ENCODE results near the gene ERI3. TPM values are rescaled to one million over a fixed set of nuclear protein-coding genes. Genes with fewer than 3 reads are reported as not detected.

Gene ERI3
- total RNA-seq, 1 experiment from 2014 or later = 74.7 TPM

GRCh38 chr1:44228218-44228617 is 126.8 kb downstream of the ERI3 start (continued):
- TF ChIP-seq ZSCAN18 (CRISPR knock-in tag; IDR thresholded peaks at IDR 0.05) (no peak), E2F4 (CRISPR knock-in tag; IDR thresholded peaks at IDR 0.05; ENCODE audit: borderline replicate concordance, low read depth) (no peak), PRDM15 (CRISPR knock-in tag; IDR thresholded peaks at IDR 0.05) (no peak)

DNA sequence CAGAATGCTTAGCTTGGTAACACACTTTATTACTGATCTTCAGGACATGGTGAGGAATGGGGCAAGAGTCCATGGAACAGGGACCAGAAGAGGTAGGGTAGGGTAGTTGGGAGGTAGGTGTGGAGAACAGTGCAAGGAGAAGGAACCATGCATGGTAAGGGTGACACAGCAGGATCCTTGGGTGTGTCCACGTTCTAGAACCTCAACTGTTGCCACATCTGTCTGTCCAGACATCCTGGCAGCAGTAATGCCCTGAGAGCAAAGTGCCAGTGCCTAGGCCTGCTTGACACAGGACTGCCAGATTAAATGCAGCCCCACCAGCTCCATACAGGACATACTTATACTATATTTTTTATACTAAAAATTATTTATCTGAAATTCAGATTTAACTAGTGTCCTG is 127.8 kb downstream of the ERI3 start:
- no peak overlapping the region for H3K27ac Mint-ChIP-seq
- no peak overlapping the region for H3K4me3 Mint-ChIP-seq
- peaks cover 30% of the 10 kb centered on the region for H3K9me3 Mint-ChIP-seq
- no peak for ATAC-seq
- no peak for TF ChIP-seq GRHL2 (CRISPR knock-in tag; IDR thresholded peaks at IDR 0.05; ENCODE audit: insufficient replicate concordance, severe bottlenecking)
- TF ChIP-seq, protein P1, sequence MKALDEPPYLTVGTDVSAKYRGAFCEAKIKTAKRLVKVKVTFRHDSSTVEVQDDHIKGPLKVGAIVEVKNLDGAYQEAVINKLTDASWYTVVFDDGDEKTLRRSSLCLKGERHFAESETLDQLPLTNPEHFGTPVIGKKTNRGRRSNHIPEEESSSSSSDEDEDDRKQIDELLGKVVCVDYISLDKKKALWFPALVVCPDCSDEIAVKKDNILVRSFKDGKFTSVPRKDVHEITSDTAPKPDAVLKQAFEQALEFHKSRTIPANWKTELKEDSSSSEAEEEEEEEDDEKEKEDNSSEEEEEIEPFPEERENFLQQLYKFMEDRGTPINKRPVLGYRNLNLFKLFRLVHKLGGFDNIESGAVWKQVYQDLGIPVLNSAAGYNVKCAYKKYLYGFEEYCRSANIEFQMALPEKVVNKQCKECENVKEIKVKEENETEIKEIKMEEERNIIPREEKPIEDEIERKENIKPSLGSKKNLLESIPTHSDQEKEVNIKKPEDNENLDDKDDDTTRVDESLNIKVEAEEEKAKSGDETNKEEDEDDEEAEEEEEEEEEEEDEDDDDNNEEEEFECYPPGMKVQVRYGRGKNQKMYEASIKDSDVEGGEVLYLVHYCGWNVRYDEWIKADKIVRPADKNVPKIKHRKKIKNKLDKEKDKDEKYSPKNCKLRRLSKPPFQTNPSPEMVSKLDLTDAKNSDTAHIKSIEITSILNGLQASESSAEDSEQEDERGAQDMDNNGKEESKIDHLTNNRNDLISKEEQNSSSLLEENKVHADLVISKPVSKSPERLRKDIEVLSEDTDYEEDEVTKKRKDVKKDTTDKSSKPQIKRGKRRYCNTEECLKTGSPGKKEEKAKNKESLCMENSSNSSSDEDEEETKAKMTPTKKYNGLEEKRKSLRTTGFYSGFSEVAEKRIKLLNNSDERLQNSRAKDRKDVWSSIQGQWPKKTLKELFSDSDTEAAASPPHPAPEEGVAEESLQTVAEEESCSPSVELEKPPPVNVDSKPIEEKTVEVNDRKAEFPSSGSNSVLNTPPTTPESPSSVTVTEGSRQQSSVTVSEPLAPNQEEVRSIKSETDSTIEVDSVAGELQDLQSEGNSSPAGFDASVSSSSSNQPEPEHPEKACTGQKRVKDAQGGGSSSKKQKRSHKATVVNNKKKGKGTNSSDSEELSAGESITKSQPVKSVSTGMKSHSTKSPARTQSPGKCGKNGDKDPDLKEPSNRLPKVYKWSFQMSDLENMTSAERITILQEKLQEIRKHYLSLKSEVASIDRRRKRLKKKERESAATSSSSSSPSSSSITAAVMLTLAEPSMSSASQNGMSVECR (CRISPR knock-in tag; IDR thresholded peaks at IDR 0.05; ENCODE audit: borderline replicate concordance) = no peak
- no peak for TF ChIP-seq ZNF396 (CRISPR knock-in tag; IDR thresholded peaks at IDR 0.05; ENCODE audit: borderline replicate concordance)
- no peak for TF ChIP-seq ZBTB21 (CRISPR knock-in tag; IDR thresholded peaks at IDR 0.05; ENCODE audit: borderline replicate concordance)
- CTCF ChIA-PET = interaction anchor here (0.6 kb wide), 1 partner anchor 12 kb away, joined by 4 read pairs; no protein-coding TSS in a partner anchor
- H3K36me3 Mint-ChIP-seq = peaks cover 50% of the 10 kb centered on the region
- peaks cover 14% of the 10 kb centered on the region for H3K27me3 Mint-ChIP-seq (ENCODE audit: low read depth)
- POLR2A ChIA-PET = no interaction called here
- no peaks in the 10 kb centered on the region for H3K4me1 Mint-ChIP-seq
- DNase-seq (ENCODE audit: low spot score) = no peak

DNA sequence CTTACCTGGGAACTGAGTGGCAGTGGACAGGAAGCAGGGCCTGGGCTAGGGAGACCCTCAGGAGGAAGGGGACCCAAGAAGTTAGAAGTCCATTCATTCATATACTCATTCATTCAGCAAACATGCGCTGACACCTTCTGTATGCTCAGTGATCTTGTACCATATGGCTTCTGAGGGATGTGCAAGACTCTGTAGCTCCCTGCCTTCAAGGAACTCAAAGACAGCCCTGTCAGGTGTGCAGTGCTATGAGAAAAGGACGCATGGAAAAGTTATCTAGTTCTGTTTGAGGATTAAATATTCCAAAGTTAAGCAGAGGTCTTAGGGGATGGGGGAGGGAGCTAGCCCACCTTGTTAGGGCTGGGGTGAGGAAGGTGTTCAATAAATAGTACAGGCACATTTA is 129.3 kb downstream of the ERI3 start:
- DNase-seq (ENCODE audit: low spot score) = no peak
- ChIA-PET CTCF (interaction anchor here (0.6 to 1.8 kb wide), 3 partner anchors 8 to 122 kb away, joined by 3 to 7 read pairs (median 4); no protein-coding TSS in a partner anchor), POLR2A (no interaction called here)
- peaks cover 14% of the 10 kb centered on the region for H3K27me3 Mint-ChIP-seq (ENCODE audit: low read depth)
- ATAC-seq = no peak
- no peak overlapping the region for H3K27ac Mint-ChIP-seq
- no peak overlapping the region for H3K4me3 Mint-ChIP-seq
- TF ChIP-seq ZMAT4 (CRISPR knock-in tag; IDR thresholded peaks at IDR 0.05) = no peak
- H3K9me3 Mint-ChIP-seq = peaks cover 30% of the 10 kb centered on the region
- peaks cover 48% of the 10 kb centered on the region for H3K36me3 Mint-ChIP-seq
- no peaks in the 10 kb centered on the region for H3K4me1 Mint-ChIP-seq

All from WTC11 (cell line).